ENCODE measurements around the gene NTM. TPM values are rescaled to one million over a fixed set of nuclear protein-coding genes. Genes with fewer than 3 reads are reported as not detected.

Gene NTM
- polyA plus RNA-seq, 1 donor: 10.4 TPM

GRCh38 chr11:131609337-131609736, 238.9 kb downstream of the NTM start:
- DNase-seq: peak; percentile 27

GRCh38 chr11:131609921-131610320, 239.5 kb downstream of the NTM start:
- no peak for DNase-seq

GRCh38 chr11:131611322-131611721, 240.9 kb downstream of the NTM start:
- DNase-seq: no peak

DNA sequence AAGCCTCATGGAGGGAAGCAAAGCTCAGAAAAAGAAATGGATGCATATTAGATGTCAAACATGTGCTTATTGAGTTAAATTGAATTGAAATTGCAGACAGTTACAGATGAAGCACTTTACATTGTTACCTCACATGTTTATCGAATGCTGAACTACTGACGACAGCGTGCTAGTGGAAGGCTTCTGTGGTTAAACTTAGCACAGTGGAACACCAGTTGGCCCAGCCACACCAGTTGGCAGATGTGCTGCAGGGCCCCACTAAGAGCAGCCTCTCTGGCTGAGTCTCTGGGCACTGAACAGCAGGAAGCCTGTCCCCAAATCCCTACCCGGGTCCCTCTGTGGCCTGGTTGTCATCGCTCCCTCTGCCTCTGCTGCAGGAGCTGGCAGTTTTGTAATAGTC, 242.1 kb downstream of the NTM start:
- DNase-seq: peak; percentile 27

GRCh38 chr11:131614631-131615030, 244.2 kb downstream of the NTM start:
- peak; percentile 42 for DNase-seq

DNA sequence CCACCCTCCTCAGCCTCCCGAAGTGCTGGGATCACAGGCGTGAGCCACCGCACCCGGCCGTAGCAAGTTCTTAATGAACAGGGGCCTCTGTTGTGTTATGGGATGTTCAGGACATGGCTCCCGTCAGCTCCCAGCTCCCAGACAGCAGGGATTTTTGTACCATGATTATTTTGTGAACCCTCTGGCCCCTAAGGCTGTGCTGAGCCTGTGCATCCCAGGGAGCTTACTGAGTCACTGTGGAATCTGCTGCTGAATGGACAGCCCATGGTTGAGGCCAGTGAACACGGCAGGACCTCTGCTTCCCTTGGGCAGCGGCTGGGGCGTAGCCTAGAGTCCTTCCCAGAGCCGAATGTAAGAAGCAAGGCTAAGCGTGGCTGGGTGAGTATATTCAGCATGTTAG, 245.2 kb downstream of the NTM start:
- DNase-seq: no peak

GRCh38 chr11:131616481-131617140, 246.2 kb downstream of the NTM start:
- no peak for DNase-seq

DNA sequence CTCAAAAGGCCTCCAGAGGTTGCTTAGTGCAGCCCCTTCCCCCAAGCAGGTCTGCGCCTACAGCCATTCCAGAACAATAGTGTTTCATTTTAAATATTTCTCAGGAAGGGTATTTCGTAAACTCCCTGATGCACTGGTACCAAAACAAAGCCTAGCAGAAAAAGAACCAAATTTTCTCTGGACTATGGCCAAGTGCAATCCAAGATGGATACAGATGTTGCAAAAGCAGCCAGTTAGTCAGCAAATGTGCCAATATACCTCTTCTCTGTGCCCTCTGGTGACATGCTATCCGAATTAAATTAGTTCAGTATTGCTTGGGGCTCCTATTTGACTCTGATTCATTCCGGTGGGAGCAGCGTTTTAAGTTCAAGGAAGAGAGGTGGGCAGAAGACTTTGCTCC, 247.8 kb downstream of the NTM start:
- no peak for DNase-seq

DNA sequence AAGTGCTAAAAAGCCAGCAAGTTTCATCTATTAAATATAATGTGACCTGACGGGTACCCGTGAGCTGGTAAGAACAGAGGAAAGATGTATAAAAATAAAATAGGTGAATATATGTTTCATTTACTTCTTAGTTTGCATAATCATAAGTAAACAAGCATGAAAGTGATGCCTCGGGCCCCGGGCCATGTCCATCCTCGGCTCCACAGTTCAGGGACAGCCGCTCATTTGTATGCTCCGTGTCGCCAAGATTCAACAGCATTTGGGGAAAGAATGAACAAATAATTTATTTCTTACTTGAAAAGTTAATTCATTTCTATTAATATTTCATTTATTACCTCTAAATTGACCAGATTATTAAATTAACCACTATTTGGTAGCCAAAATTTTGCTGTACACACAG, 251.8 kb downstream of the NTM start:
- DNase-seq: no peak

DNA sequence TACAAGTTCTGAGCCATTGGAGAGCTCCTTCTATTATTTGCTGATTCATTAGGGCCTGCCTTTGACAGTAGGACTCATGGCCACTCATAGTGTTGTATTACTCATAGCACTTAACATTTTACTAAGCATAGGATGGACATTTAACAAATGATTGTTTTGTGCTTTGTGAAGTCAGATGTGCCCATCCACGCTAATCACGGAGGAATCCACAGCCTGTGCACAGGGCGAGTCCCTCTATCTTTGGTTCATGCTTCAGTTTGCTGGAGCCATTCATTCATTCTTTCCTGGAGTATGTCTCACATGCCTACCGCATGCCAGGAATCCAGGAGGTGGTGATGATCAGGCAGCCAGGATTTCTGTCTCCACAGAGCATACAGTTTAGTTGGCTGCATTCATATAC, 254.1 kb downstream of the NTM start:
- DNase-seq: no peak

- no peak for DNase-seq
Measured at GRCh38 chr11:131626788-131627187, 256.4 kb downstream of the NTM start.

- DNase-seq: no peak
Measured at GRCh38 chr11:131628739-131629138, 258.3 kb downstream of the NTM start.

- no peak for DNase-seq
Measured at GRCh38 chr11:131629925-131630540, 259.6 kb downstream of the NTM start.

DNA sequence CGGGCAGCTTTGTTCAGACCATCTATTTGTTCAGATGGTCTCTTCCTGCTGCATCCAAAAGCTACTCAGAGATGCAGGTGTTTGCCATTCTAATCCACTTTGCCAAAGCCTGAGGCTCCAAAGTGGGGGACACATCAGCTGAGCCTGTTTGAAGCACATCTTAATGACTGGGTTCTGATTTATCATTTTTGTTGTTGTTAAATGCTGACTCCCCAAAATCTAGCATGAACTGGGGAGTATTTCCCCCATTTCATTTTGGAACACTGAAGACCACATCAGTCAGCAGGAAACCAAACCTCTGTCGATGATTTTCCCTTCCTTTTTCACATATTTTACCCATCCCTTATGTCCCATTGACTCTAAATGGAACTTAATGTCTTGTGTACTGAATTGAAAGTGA, 262.6 kb downstream of the NTM start:
- DNase-seq: no peak

- no peak for DNase-seq
Measured at GRCh38 chr11:131633921-131634715, 263.7 kb downstream of the NTM start.

DNA sequence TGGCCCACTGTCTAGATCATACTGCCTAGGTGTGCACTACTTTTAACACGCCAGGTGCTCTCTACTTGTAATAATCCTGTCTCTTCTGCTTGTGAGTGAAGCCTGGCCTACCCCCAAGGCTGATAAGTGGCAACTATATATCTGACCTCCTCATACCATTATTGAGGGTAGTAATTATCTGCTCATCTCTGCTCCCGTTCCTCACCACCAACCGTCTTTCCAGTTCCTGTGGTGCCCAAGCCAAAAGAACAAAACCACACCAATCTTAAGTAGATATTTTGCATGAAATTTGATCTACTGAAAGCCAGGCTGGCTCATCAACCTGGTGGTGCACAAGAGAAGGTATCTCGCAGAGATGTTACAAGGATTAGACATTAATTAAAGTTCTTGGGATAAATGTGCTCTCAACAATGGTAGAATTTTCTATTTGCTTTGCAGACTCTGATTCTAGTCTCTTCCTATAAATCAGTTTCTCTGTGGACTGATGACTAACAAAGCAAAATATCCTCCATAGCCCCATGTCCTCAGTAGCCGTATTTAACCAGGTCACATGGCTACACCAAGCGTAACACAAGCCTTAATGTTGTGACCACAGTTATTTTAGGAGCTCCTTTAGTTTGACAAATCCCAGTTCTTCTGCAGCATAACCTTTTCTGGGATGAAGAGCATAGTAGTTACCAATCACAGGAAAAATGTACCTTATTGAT, 267.2 kb downstream of the NTM start:
- DNase-seq: no peak

GRCh38 chr11:131638889-131639288, 268.5 kb downstream of the NTM start:
- DNase-seq: no peak

DNA sequence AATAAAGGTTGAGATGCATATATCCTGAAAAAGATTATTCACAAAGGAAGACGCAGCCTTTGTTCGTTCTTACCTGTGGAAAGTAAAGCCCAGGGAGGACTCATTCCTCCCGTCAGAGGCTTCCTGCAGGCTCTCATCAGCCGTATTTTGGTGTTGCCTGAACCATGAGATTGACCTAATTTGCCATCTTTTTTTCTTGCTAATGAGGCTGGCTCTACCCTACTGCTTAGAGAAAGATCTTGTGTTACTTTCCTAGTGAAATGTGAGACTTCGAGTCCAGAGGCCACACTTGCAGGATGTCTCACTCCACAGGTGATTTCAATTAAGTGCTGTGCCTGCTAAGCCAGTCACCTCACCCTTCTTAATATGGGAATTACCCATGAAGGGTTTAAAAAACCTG, 269.9 kb downstream of the NTM start:
- no peak for DNase-seq

DNA sequence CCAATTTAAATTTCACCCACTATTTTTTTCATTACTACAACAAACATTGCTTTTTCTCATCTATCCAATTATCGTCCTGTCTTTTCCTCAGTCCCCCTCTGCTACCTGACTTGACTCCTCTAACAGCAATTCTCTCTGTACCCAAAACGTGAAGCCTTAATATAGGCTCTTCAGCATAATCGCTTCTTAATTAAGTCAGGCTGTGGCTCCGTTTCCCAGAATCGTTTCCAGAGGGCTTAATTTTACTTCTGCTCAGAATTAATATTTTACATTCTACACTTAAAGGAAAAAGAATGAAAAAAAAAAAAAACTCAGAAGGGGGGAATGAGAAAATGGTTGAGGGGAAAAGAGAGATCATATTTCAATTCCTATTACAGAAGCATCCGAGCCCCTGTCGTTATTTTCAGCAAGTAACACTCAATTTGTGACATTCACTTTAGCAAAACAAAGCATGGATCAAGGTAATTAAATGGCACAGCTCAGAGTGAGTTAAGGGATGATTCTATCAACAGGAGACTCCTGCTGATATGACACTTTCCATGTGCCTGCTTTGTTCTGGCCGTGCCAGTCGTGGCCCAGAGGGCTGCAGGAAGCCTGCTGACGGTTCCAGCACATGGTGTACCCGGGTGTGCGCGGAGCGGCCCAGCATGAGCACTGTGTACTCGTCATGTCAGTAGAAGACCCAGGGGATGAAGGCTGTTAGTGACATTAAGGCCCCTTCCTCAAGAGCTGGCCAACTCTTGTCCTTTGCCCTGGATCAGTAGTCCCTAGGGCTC, 272.5 kb downstream of the NTM start:
- no peak for DNase-seq

DNA sequence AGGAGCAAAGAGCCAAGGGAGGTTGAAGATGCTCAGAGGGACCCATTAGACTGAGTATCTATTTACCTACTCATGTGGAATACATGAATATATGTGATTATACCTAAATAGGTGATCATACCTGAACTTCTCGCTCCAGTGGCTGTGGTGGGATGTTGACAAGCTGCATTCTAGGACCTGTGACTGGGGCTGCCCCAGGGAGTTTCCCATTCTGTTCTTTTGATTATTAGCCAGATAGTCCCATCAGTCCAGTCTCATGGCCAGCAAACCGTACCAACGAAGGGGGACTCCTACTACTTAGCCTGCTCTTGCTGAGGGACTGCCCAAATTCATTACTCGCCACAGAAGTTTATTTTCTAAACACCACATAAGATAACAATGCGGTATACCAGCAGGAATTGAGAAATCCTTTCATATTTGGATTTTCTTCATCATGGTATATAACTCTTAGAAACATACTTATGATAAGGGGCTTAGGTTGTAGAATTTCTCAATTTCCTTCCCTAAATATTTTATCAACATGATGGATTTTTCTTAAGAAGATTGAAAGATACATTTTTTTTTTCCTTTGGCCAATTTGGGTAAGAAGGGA, 273.9 kb downstream of the NTM start:
- DNase-seq: no peak

- no peak for DNase-seq
Measured at GRCh38 chr11:131645237-131645636, 274.8 kb downstream of the NTM start.

- DNase-seq: no peak
Measured at GRCh38 chr11:131649856-131650255, 279.4 kb downstream of the NTM start.
